ENCODE results near the gene CCDC71.

GRCh38 chr3:49158103-49158709 is 7.9 kb downstream of the CCDC71 start:
- TF ChIP-seq POLR2A (IDR thresholded peaks at IDR 0.05) (no peak), CTCF (IDR thresholded peaks at IDR 0.05) (peak in 4 of 6 experiments; percentile 20 to 49 (median 30)), EP300 (IDR thresholded peaks at IDR 0.05) (no peak), POLR2AphosphoS5 (IDR thresholded peaks at IDR 0.05) (no peak)
